ENCODE results near the gene TNFAIP3. TPM values are rescaled to one million over a fixed set of nuclear protein-coding genes. Genes with fewer than 3 reads are reported as not detected.
"Not testable (repeated sequence)": the region's sequence is repeated elsewhere in the genome, so short reads cannot be mapped to it uniquely, and the experiment has no call there.

The TNFAIP3 gene
- total and polyA plus RNA-seq, 12 donors: 2.9 to 33.3 (median 7.8) TPM

GRCh38 chr6:137839076-137839475 is 28.0 kb upstream of the TNFAIP3 start:
- no peak for TF ChIP-seq CTCF (IDR thresholded peaks at IDR 0.05)
- no peak overlapping the region for H3K4me3 ChIP-seq
- no peak overlapping the region for H3K27ac ChIP-seq
- ATAC-seq: no peak
- peaks cover 0 to 3% (median 0%) of the 10 kb centered on the region in 9 donors for H3K4me1 ChIP-seq
- 61 to 67% methylated on average over 2 of the region's 2 CpGs for WGBS, 2 donors
- peaks cover 0 to 5% (median 0%) of the 10 kb centered on the region in 7 donors for H3K27me3 ChIP-seq
- DNase-seq: no peak
- peaks cover 0 to 38% (median 0%) of the 10 kb centered on the region in 11 donors for H3K9me3 ChIP-seq
- H3K36me3 ChIP-seq: no peaks in the 10 kb centered on the region
- intact Hi-C loops (cut with DNase I): no loop called here

GRCh38 chr6:137840252-137840651 is 26.8 kb upstream of the TNFAIP3 start:
- Histone ChIP-seq H3K9me3 (peaks cover 0 to 38% (median 0%) of the 10 kb centered on the region in 11 donors), H3K27me3 (peaks cover 0 to 5% (median 0%) of the 10 kb centered on the region in 7 donors), H3K27ac (no peak overlapping the region), H3K36me3 (no peaks in the 10 kb centered on the region), H3K4me1 (peaks cover 0 to 3% (median 0%) of the 10 kb centered on the region in 9 donors), H3K4me3 (no peak overlapping the region)
- WGBS, 2 donors: 98 to 100% methylated on average over 1 of the region's 1 CpG
- no peak for TF ChIP-seq CTCF (IDR thresholded peaks at IDR 0.05)
- intact Hi-C loops (cut with DNase I): no loop called here
- no peak for DNase-seq
- no peak for ATAC-seq

GRCh38 chr6:137843211-137843610 is 23.8 kb upstream of the TNFAIP3 start:
- Histone ChIP-seq H3K27me3 (peaks cover 0 to 5% (median 0%) of the 10 kb centered on the region in 7 donors), H3K36me3 (no peaks in the 10 kb centered on the region), H3K4me3 (no peak overlapping the region), H3K4me1 (peaks cover 0 to 23% (median 0%) of the 10 kb centered on the region in 9 donors), H3K27ac (no peak overlapping the region), H3K9me3 (peaks cover 0 to 28% (median 0%) of the 10 kb centered on the region in 11 donors)
- ATAC-seq: no peak
- intact Hi-C loops (cut with DNase I): no loop called here
- TF ChIP-seq CTCF (IDR thresholded peaks at IDR 0.05): no peak
- no peak for DNase-seq

GRCh38 chr6:137844327-137844726 is 22.7 kb upstream of the TNFAIP3 start:
- DNase-seq; ATAC-seq; H3K36me3 ChIP-seq; H3K27me3 ChIP-seq; intact Hi-C loops (cut with DNase I); H3K4me3 ChIP-seq; H3K27ac ChIP-seq: not testable (repeated sequence)
- Histone ChIP-seq H3K9me3 (peaks cover 0 to 20% (median 0%) of the 10 kb centered on the region in 11 donors), H3K4me1 (peaks cover 0 to 34% (median 0%) of the 10 kb centered on the region in 9 donors)
- WGBS, 2 donors: 75 to 82% methylated on average over 2 of the region's 2 CpGs

GRCh38 chr6:137844773-137845172 is 22.3 kb upstream of the TNFAIP3 start:
- peaks cover 0 to 16% (median 0%) of the 10 kb centered on the region in 11 donors for H3K9me3 ChIP-seq
- intact Hi-C loops (cut with DNase I); H3K27me3 ChIP-seq; H3K4me3 ChIP-seq; ATAC-seq; H3K27ac ChIP-seq; H3K36me3 ChIP-seq; DNase-seq: not testable (repeated sequence)
- WGBS, 2 donors: 77 to 83% methylated on average over 7 of the region's 7 CpGs
- peaks cover 0 to 39% (median 0%) of the 10 kb centered on the region in 9 donors for H3K4me1 ChIP-seq
